CD8-positive, alpha-beta memory T cell (primary cell): ENCODE measurements around the gene PKHD1. TPM values are rescaled to one million over a fixed set of nuclear protein-coding genes. Genes with fewer than 3 reads are reported as not detected.
A peak's percentile ranks its signal among the peaks of the same experiment; 100 is the strongest.

Source experiments
- CTCF ChIA-PET: fragments of 350-600 bp; sonication (Branson Sonifier 250); formaldehyde crosslinking; loops from one replicate; lab custom pipeline; 2021; ENCODE audit warnings: antibody characterized with exemption; lab: Charles Lee
- POLR2A ChIA-PET: fragments of 350-600 bp; sonication (Branson Sonifier 250); formaldehyde crosslinking; loops from one replicate; lab custom pipeline; 2021; ENCODE audit warnings: antibody characterized with exemption; lab: Charles Lee
- DNase-seq, 5 donors: peaks; one replicate each; pipeline versions ENCODE4 v3.0.0 to v3.0.0-alpha.2; 2020 to 2022; ENCODE audit warnings: mixed read lengths in 1 of 5
- H3K27ac ChIP-seq: one replicate; pipeline ENCODE4 v1.7.0; 2013; ENCODE audit warnings: low read depth, mild to moderate bottlenecking, low read length, moderate library complexity
- H3K27me3 ChIP-seq: 2 replicates; pipeline ENCODE4 v1.7.0; 2013; ENCODE audit warnings: low read length, mild to moderate bottlenecking; ENCODE audit not compliant: insufficient read depth, poor library complexity, severe bottlenecking
- H3K36me3 ChIP-seq: 2 replicates; pipeline ENCODE4 v1.7.0; 2013; ENCODE audit warnings: mild to moderate bottlenecking, low read length, moderate library complexity; ENCODE audit not compliant: insufficient read depth
- H3K4me1 ChIP-seq: 2 replicates; pipeline ENCODE4 v1.7.0; 2013; ENCODE audit warnings: mild to moderate bottlenecking, low read length, moderate library complexity; ENCODE audit not compliant: insufficient read depth
- H3K4me3 ChIP-seq: 2 replicates; pipeline ENCODE4 v1.7.0; 2013; ENCODE audit warnings: mild to moderate bottlenecking, low read length
- H3K9me3 ChIP-seq: 2 replicates; pipeline ENCODE4 v1.7.0; 2013; ENCODE audit warnings: mild to moderate bottlenecking, low read length
- H3K27ac Mint-ChIP-seq, 8 donors: one replicate each; pipeline ENCODE4 v1.8.0; 2020 to 2021; ENCODE audit warnings: mixed read lengths in 8 of 8, mild to moderate bottlenecking in 6 of 8, inconsistent platforms in 3 of 8, moderate library complexity in 3 of 8
- H3K27me3 Mint-ChIP-seq, 2 donors: one replicate each; pipeline ENCODE4 v1.8.0; 2020 to 2021; ENCODE audit warnings: mixed read lengths in 2 of 2, mild to moderate bottlenecking in 1 of 2, moderate library complexity in 1 of 2
- H3K36me3 Mint-ChIP-seq, 3 donors: one replicate each; pipeline ENCODE4 v1.8.0; 2020 to 2021; ENCODE audit warnings: mixed read lengths in 3 of 3, inconsistent platforms in 1 of 3, mild to moderate bottlenecking in 1 of 3
- H3K4me1 Mint-ChIP-seq, 3 donors: one replicate each; pipeline ENCODE4 v1.8.0; 2020 to 2021; ENCODE audit warnings: mixed read lengths in 3 of 3, inconsistent platforms in 1 of 3, mild to moderate bottlenecking in 1 of 3
- H3K4me3 Mint-ChIP-seq, 7 donors: one replicate each; pipeline ENCODE4 v1.8.0; 2020 to 2021; ENCODE audit warnings: mixed read lengths in 7 of 7, mild to moderate bottlenecking in 6 of 7, moderate library complexity in 4 of 7, inconsistent platforms in 2 of 7
- H3K9me3 Mint-ChIP-seq, 5 donors: one replicate each; pipeline ENCODE4 v1.8.0; 2020 to 2022; ENCODE audit warnings: mixed read lengths in 5 of 5, mild to moderate bottlenecking in 3 of 5, moderate library complexity in 2 of 5, inconsistent platforms in 1 of 5
- polyA plus RNA-seq: library from polyadenylated mRNA; unstranded; fragments of 300-500 nt; fragmentation: Illumina TruSeq; gene quantifications from one replicate; pipeline ENCODE4 v1.2.3, GENCODE V29; 2021
- total RNA-seq, 2 experiments: library from RNA; stranded (reverse); gene quantifications; one replicate each; pipeline ENCODE4 v1.2.3, GENCODE V29; 2021

The PKHD1 gene
- total and polyA plus RNA-seq, 3 experiments from 2014 or later: not detected

DNA sequence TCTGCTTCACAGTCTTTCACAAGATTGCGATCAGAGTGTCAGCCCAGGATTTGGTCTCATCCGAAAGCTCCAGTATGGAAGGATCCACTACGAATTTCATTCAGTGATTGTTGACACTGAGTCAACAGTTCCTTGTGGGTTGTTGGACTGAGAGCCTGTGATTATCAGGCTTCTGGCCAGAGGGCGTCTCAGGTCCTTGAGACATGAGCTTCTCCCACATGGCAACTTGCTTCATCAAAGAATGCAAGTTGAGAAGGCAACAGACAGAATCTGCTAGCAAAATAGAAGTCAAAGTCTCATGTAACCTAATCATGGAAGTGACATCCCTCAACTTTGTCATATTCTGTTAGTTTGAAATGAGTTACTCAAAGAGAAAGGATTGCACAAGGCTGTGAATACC lies 40.5 kb upstream of the PKHD1 start:
- Histone ChIP-seq H3K36me3 (no peaks in the 10 kb centered on the region), H3K27me3 (peaks cover 4% of the 10 kb centered on the region), H3K9me3 (no peaks in the 10 kb centered on the region), H3K27ac (no peak overlapping the region), H3K4me1 (no peaks in the 10 kb centered on the region), H3K4me3 (no peak overlapping the region)
- POLR2A ChIA-PET: no interaction called here
- Mint-ChIP-seq H3K4me3 (no peak overlapping the region), H3K36me3 (no peaks in the 10 kb centered on the region), H3K4me1 (no peaks in the 10 kb centered on the region), H3K9me3 (no peaks in the 10 kb centered on the region), H3K27me3 (peaks cover 15 to 47% of the 10 kb centered on the region in 2 donors), H3K27ac (peak overlapping the region in 1 of 8 donors; percentile 77)
- DNase-seq: no peak
- CTCF ChIA-PET: no interaction called here

DNA sequence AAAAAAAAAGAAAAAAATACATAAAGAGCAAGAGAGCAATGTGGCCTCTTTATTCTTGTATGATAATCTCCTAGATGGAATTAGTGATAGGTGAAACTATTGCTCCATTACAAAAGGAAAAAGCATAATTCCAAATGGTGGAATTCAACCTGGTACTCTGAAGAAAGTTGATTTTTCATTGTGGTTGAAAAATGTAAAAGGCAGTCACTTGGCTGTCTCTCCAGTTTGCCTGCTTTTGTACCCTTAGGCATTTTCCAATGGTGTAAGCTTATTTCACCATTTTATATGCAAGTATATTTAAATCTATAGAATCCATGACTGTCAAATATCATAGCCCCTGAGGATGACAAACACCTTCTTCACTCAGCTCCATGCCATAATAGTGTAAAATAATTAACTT lies 38.8 kb upstream of the PKHD1 start:
- H3K27me3 Mint-ChIP-seq: peaks cover 20 to 57% of the 10 kb centered on the region in 2 donors
- Histone ChIP-seq H3K36me3 (no peaks in the 10 kb centered on the region), H3K27me3 (peaks cover 4% of the 10 kb centered on the region), H3K4me3 (no peak overlapping the region), H3K9me3 (no peaks in the 10 kb centered on the region), H3K27ac (no peak overlapping the region), H3K4me1 (no peaks in the 10 kb centered on the region)
- H3K27ac Mint-ChIP-seq: no peak overlapping the region
- DNase-seq: no peak
- H3K4me1 Mint-ChIP-seq: no peaks in the 10 kb centered on the region
- ChIA-PET CTCF (no interaction called here), POLR2A (no interaction called here)
- H3K9me3 Mint-ChIP-seq: peaks cover 0 to 4% (median 3%) of the 10 kb centered on the region in 5 donors
- H3K36me3 Mint-ChIP-seq: no peaks in the 10 kb centered on the region
- H3K4me3 Mint-ChIP-seq: no peak overlapping the region

DNA sequence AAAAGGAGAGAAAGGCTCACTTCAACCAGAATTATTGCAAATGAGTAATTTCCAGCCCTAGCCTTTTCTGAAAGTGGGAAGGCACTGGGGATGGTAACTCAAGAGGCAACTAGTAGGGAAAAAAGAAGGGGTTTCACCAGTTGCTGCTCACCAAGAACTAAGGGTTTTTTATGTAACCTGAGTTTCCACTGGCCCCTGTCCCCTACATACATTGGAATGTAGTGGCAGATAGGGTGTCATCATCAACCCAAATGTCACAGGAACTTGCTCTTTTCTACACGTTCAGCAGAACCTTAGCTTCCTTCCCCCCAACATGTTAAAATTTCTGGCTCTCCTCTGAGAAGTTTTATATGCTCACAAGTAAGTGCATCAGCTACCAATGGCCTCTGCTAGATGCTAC lies 38.2 kb upstream of the PKHD1 start:
- no peaks in the 10 kb centered on the region for H3K36me3 Mint-ChIP-seq
- H3K9me3 Mint-ChIP-seq: peaks cover 0 to 4% (median 3%) of the 10 kb centered on the region in 5 donors
- ChIA-PET POLR2A (no interaction called here), CTCF (no interaction called here)
- H3K36me3 ChIP-seq: no peaks in the 10 kb centered on the region
- H3K4me3 ChIP-seq: no peak overlapping the region
- H3K27ac Mint-ChIP-seq: no peak overlapping the region
- peaks cover 20 to 59% of the 10 kb centered on the region in 2 donors for H3K27me3 Mint-ChIP-seq
- H3K27ac ChIP-seq: no peak overlapping the region
- DNase-seq: no peak
- H3K4me1 Mint-ChIP-seq: no peaks in the 10 kb centered on the region
- no peaks in the 10 kb centered on the region for H3K4me1 ChIP-seq
- no peak overlapping the region for H3K4me3 Mint-ChIP-seq
- H3K27me3 ChIP-seq: peaks cover 4% of the 10 kb centered on the region
- no peaks in the 10 kb centered on the region for H3K9me3 ChIP-seq

DNA sequence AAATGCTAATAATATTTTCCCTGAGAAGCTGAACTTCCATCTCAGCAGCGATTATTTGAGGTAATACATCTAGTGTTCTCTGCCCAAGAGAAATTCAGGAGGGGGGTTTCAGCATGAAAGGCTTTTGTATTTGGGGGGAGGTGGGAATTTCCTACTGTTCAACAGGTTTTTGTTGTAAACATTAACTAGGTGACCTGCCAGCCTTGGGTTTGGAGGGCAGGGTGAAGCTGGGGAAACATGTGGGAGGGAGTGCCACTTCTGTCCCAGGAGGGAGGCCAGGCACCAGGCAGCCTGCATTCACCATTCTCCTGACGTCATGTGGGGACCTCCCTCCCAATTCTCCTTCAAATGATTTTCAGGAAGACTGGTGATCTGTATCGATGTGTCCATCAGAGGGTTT lies 37.7 kb upstream of the PKHD1 start:
- H3K4me3 ChIP-seq: no peak overlapping the region
- Mint-ChIP-seq H3K27ac (no peak overlapping the region), H3K9me3 (peaks cover 0 to 7% (median 3%) of the 10 kb centered on the region in 5 donors), H3K4me3 (no peak overlapping the region), H3K4me1 (no peaks in the 10 kb centered on the region), H3K27me3 (peaks cover 21 to 59% of the 10 kb centered on the region in 2 donors), H3K36me3 (no peaks in the 10 kb centered on the region)
- ChIA-PET POLR2A (no interaction called here), CTCF (no interaction called here)
- H3K4me1 ChIP-seq: no peaks in the 10 kb centered on the region
- H3K36me3 ChIP-seq: no peaks in the 10 kb centered on the region
- no peak overlapping the region for H3K27ac ChIP-seq
- H3K9me3 ChIP-seq: no peaks in the 10 kb centered on the region
- DNase-seq: no peak
- peaks cover 4% of the 10 kb centered on the region for H3K27me3 ChIP-seq

DNA sequence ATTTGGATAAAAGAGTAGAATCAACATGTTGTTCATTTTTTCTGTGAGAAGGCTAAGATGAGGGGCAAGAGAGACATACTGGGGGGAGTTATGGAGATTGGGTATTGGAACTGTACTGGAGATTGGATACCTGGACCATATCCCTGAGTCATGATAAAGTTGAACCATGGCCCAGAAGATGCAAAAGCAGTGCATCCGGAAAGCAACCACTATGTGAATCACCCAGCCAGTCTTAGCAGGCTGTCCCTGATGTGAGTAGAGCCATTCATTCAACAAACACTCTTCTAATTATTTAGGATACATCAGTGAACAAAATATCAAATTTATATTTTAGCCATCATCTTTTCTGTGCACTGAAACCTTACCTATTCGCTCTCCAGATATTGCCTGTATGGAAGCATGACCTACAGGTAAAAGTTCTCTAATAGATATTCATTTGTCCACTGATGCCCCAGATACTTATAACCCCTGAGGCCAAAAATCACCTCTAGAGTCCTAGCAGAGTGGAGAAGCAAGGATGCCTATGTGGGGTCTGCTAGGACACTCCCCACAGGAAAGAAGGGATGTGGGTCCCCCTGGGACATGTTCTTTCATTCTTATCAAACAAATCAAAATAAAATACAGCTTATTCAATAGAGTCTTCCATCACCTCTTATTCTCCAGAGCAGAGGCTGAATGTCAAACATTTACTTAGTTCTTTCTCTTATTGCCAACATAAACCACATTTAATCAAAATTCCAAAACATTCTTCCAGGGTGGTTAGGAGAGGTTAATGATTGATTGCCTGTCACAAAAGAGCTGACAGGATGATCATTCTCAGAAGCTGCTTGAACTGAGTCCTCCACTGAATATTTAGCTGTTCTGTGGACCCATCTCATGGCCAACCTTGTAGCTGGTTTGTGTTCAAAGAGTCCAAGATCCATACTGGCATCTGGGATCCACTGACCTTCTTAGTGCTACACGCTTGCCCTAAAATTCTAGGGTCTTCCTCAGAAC lies 37.0 kb upstream of the PKHD1 start:
- Mint-ChIP-seq H3K27ac (no peak overlapping the region), H3K27me3 (peaks cover 20 to 59% of the 10 kb centered on the region in 2 donors), H3K36me3 (no peaks in the 10 kb centered on the region), H3K9me3 (peaks cover 2 to 8% (median 3%) of the 10 kb centered on the region in 5 donors), H3K4me3 (no peak overlapping the region), H3K4me1 (no peaks in the 10 kb centered on the region)
- no peak overlapping the region for H3K27ac ChIP-seq
- no peak for DNase-seq
- no peaks in the 10 kb centered on the region for H3K36me3 ChIP-seq
- POLR2A ChIA-PET: no interaction called here
- H3K4me1 ChIP-seq: no peaks in the 10 kb centered on the region
- no peaks in the 10 kb centered on the region for H3K9me3 ChIP-seq
- CTCF ChIA-PET: no interaction called here
- no peak overlapping the region for H3K4me3 ChIP-seq
- H3K27me3 ChIP-seq: peaks cover 4% of the 10 kb centered on the region

DNA sequence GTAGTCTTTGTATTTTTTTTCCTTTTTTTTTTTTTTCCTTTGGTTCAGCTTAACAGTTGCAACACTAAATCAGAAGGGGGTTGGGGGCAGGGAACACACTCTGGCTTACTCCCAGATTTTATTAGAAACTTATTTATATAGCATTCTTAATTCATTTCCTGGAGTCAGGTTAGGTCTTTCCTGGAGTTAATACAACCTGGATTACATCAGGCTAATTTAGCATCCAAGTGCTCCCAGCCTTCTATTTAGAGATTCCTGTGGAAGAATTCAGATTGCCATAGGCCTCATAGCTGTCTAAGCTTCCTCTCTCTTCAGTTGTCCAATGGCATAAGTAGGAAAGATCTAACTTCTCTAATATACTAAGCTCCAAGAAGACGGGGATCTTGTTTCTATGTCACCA lies 35.8 kb upstream of the PKHD1 start:
- POLR2A ChIA-PET: no interaction called here
- Histone ChIP-seq H3K4me1 (no peaks in the 10 kb centered on the region), H3K36me3 (no peaks in the 10 kb centered on the region), H3K27me3 (peaks cover 4% of the 10 kb centered on the region), H3K27ac (no peak overlapping the region), H3K9me3 (no peaks in the 10 kb centered on the region), H3K4me3 (no peak overlapping the region)
- H3K27me3 Mint-ChIP-seq: peaks cover 19 to 51% of the 10 kb centered on the region in 2 donors
- H3K4me3 Mint-ChIP-seq: no peak overlapping the region
- no peaks in the 10 kb centered on the region for H3K4me1 Mint-ChIP-seq
- CTCF ChIA-PET: no interaction called here
- no peaks in the 10 kb centered on the region for H3K36me3 Mint-ChIP-seq
- H3K9me3 Mint-ChIP-seq: peaks cover 2 to 15% (median 8%) of the 10 kb centered on the region in 5 donors
- no peak overlapping the region for H3K27ac Mint-ChIP-seq
- no peak for DNase-seq

DNA sequence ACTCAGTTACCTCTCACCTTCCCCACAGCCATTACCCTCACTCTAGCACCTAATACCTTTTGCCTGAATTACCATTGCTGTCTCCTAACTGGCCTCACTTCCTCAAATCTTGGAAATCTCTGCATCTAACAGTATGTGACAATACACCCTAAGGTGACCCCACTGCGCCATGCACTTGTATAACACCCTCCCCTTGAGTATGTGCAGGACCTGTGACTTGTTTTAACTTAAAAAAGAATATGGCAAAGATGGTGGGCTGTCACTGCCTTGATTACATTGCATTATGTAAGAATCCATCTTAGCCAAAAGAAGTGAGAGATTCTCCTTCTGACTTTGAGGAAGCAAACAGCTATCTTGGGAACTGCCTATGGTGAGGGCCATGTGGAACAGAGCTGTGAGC lies 29.9 kb upstream of the PKHD1 start:
- Histone ChIP-seq H3K27ac (no peak overlapping the region), H3K4me1 (no peaks in the 10 kb centered on the region), H3K36me3 (no peaks in the 10 kb centered on the region), H3K9me3 (no peaks in the 10 kb centered on the region), H3K4me3 (no peak overlapping the region), H3K27me3 (no peaks in the 10 kb centered on the region)
- ChIA-PET POLR2A (no interaction called here), CTCF (no interaction called here)
- DNase-seq: no peak
- H3K36me3 Mint-ChIP-seq: peaks cover 0 to 1% (median 0%) of the 10 kb centered on the region in 3 donors
- H3K9me3 Mint-ChIP-seq: peaks cover 4 to 15% (median 8%) of the 10 kb centered on the region in 5 donors
- no peak overlapping the region for H3K27ac Mint-ChIP-seq
- peaks cover 8 to 17% of the 10 kb centered on the region in 2 donors for H3K27me3 Mint-ChIP-seq
- no peak overlapping the region for H3K4me3 Mint-ChIP-seq
- H3K4me1 Mint-ChIP-seq: no peaks in the 10 kb centered on the region

DNA sequence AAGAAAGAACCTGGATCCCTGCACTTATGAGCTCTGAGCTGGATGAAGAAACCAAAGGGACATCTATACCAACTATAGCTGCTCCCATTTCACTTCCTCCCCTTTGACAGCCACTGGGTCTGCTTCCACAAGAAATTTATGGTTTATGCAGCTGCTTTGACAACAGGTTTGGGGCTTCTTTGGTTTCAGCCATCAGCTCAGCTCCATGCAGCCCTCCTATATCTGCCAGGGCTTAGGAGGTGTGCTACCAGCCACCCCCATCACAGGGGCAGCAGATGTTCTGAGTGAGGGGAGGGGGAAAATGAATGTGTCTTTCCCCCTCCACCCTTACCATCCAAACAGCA lies 29.2 kb upstream of the PKHD1 start:
- no peak overlapping the region for H3K4me3 ChIP-seq
- POLR2A ChIA-PET: no interaction called here
- Mint-ChIP-seq H3K27me3 (peaks cover 12 to 23% of the 10 kb centered on the region in 2 donors), H3K4me3 (no peak overlapping the region), H3K9me3 (peaks cover 6 to 15% (median 8%) of the 10 kb centered on the region in 5 donors), H3K36me3 (peaks cover 0 to 7% (median 2%) of the 10 kb centered on the region in 3 donors), H3K4me1 (no peaks in the 10 kb centered on the region), H3K27ac (no peak overlapping the region)
- no peak for DNase-seq
- H3K27ac ChIP-seq: no peak overlapping the region
- CTCF ChIA-PET: no interaction called here
- H3K36me3 ChIP-seq: no peaks in the 10 kb centered on the region
- H3K4me1 ChIP-seq: no peaks in the 10 kb centered on the region
- no peaks in the 10 kb centered on the region for H3K27me3 ChIP-seq
- no peaks in the 10 kb centered on the region for H3K9me3 ChIP-seq
